GM19238 (cell line): ENCODE data around the gene DOK4.
"Not testable (repeated sequence)": the region's sequence is repeated elsewhere in the genome, so short reads cannot be mapped to it uniquely, and the experiment has no call there.

Experiments used
- DNase-seq: peaks from one replicate; pipeline ENCODE4 v3.0.0; 2011; ENCODE audit warnings: low spot score; ENCODE audit not compliant: insufficient read length

Gene DOK4

DNA sequence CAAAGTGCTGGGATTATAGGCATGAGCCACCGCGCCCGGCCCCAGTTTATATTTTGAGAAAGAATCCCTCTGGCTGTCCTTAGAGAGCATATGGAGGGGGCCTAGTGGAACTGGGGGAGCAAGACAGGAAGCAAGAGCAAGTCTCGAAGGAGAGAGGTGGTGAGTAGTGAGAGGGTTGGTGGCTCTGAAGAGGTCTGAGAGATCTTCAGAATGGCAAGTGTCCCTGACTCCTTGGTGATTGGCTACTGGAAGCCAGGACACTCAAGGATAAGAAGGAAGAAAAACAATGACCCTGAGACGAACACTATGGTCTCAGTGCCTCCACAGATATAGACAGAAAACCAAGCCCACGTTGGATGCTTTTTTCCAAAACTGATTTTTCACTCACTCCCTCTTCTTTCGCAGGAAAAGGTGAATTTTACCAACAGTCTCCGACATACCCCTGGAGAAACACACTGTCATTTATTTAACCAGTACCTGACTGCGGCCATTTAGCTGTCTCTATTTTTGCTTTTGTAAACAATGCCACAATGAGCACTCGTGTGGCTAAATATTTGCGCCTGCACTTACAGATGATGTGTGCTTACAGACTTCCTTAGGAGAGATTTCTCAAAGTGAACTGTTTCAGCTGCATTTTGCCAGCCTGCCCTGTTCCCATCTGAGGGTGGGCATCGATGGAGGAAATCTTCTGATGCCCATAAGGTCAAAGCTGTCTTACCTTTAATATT, 15.9 kb upstream of the DOK4 start:
- DNase-seq, result no peak

DNA sequence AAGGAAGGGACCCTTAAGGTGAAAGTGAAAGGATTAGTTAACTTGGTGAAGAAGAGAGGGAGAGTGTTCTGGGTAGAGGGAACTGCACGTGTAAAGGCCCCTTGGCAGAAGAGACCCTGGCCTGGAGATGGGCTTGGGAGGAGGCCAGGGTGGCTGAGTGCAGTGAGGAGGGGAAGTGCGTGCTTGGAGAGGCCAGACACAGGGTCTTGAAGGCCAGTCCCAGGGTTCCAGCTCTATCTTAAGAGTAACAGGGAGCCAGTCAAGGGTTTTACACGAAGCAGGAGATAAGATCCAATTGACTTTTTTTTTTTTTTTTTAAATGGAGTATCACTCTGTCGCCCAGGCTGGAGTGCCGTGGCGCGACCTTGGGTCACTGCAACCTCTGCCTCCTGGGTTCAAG, 15.2 kb upstream of the DOK4 start:
- no peak for DNase-seq

DNA sequence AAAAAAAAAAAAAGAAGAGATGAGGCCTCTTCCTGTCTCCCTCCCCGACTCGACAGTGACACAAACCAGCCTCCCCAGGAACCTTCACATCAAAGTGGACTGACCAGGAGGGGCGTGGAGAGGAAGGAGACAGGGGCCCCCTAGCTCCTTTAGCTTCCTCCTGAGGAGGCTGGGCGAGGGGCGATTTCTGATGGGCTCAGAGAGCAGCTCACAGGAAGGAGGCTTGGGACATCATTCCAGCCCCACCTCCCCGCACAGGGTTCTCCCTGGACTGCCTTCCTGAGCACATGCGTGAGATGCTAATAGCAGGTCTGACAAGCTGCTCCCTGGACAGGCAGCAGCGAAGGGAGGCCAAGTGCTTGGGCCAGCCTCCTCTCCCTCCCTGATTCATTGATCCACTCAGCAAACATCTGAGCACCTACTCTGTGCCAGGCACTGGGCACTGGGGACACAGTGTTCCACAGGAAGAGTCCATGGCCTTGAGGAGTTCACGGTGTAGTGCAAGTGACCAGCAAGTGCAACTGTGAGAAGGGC, 14.4 kb upstream of the DOK4 start:
- DNase-seq, result no peak

DNA sequence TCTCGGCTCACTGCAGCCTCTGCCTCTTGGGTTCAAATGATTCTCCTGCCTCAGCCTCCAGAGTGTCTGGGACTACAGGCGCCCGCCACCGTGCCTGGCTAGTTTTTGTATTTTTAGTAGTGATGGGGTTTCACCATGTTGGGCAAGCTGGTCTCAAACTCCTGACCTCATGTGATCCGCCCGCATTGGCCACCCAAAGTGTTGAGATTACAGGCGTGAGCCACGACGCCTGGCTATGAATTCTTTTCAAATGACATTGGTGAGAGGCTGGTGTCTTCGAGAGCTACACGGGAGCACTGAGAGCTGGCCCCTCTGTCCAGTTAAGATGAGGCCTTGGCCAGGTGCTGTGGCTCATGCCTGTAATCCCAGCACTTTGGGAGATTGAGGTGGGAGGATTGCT, 13.6 kb upstream of the DOK4 start:
- DNase-seq, result not testable (repeated sequence)

DNA sequence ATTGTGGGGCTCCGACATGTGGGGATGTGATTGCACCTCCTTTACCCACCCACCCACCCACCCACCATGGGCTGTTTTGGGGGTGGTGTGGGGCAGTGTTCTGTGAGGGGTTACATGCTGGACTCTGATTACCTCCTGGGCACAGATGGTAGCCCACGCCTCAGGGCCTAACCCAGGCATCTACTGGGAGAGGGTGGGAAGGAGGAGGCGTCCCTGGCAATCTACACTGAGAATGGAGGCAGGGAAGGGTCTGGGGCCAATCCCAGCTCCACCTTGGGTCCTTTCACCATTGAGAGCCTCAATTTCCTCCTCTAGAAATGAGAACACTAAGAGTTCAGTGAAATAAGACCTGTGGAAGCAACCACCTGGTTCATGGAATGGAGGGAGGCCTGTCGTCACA, 11.7 kb upstream of the DOK4 start:
- no peak for DNase-seq

- no peak for DNase-seq
These were observed 10.8 kb upstream of the DOK4 start for GRCh38 chr16:57497121-57497520.

DNA sequence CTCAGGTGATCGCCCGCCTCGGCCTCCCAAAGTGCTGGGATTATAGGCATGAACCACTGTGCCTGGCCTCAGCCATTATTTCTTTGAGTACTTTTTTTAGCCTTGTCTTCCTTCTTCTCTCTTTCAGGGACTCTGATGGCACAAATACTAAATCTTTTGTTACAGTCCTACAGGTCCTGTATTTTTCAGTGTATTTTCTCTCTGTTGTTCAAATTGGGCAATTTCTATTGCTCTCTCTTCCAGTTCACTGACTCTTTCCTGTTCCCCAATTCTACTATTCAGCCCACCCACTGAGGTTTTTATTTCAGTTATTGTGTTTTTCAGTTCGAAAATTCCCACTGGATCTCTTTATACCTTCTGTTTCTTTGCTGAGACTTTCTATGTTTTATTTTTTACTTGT, 7.5 kb upstream of the DOK4 start:
- no peak for DNase-seq

- no peak for DNase-seq
These were observed 2.9 kb upstream of the DOK4 start for GRCh38 chr16:57489229-57489628.

DNA sequence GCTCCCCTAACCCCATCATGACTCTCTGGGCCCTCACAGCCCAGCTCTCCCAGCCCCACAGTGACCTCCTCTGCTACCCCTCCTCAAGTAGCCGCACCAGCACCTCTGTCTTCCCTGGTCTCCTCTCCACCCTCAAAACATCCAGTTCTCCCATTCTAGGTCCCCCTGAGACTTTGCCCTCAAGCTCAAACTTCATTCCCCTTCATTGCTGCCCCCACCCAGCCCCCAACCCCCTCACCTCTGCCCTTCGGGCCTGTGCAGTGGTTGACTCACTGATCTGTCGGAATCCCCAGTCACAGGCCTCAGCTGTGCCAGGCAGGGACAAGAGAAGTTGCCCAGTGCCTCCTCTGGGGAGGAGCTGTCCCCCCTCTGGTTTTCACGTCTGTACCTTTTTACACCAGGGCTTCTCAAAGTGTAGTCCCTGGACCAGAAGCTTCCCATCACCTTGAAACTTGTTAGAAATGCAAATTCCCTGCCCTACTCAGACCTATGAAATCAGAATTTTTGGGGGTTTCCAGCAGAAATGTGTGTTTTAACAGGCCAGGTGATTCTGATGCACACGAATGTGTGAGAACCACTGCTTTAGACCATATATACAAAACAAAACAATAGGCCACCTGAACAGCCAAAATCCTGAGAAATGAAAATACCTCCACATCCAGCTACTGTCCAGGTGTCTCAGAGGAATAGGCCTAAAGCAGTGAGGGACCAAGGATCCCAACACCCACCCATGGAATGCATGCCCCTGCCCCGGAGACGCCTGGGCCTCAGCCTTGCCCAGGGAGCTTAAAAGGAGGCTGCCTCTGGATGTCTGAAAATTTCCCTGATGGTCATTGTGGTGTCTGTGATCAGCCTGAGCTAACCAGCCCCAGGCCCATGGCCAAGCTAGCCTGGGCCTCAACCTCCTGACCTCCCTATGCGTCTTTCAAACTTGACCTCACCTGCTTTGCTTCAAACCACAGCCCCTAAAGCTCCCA, 853 bp upstream of the DOK4 start:
- no peak for DNase-seq

DNA sequence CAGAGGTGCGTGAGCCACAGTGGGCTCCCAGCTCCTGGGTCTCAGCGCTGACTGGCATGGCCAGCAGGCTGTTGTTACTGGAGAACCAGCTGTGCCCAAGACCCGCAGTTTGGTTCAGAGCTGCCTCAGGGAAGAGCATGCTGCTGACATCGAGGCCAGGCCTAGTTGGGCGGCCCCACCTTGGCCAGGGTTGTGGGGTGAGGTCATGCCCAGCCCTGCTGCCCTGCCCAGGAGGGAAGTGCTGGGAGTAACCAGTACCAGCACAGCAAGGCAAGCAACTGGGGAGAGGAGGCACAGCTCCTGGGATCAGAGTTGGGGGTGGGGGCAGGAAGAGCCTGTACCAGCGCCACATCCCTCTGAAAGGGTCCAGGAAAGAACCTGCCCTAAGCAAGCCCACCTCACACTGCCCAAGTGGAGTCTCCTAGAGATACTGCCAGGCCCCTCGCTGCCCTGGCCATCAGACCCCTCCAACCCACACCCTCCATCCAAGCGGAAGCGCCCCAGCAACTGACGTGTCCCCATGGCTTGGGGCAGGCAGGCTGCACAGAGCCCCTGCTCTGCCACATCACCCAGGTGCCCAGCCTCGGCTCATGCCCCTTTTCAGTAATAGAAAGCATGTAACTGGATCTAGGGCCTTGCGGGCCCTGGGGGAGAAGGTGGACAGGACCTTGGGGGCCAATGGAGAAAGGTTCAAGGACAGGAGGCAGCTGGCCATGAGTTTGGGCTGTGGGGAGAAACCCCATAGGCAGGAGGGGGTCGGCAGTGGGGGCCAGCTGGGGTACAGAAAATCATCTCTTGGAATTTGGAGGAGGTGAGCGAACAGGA, 990 bp downstream of the DOK4 start:
- no peak for DNase-seq

DNA sequence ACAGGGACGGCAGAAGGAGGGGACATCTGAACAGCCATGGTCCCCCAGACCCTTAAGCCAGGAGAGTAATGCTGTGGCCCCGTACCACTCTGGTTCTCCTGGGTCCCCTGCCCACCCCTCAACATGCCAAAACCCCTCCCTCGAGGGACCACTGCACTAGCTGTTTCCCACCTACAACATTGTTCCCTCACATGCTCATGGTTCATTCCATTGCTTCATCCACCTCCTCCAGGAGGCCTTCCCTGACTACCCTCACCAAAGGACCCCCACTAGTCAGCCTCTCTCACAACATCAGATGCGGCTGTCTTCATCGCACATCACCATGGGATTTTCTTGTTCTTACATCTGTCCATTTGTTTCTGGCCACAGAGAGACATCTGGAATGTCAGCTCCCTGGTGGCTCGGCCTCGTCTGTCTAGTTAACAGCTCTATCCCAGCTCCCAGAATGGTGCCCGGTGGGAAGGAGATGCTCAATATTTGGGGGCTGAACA, 1.7 kb downstream of the DOK4 start:
- no peak for DNase-seq

DNA sequence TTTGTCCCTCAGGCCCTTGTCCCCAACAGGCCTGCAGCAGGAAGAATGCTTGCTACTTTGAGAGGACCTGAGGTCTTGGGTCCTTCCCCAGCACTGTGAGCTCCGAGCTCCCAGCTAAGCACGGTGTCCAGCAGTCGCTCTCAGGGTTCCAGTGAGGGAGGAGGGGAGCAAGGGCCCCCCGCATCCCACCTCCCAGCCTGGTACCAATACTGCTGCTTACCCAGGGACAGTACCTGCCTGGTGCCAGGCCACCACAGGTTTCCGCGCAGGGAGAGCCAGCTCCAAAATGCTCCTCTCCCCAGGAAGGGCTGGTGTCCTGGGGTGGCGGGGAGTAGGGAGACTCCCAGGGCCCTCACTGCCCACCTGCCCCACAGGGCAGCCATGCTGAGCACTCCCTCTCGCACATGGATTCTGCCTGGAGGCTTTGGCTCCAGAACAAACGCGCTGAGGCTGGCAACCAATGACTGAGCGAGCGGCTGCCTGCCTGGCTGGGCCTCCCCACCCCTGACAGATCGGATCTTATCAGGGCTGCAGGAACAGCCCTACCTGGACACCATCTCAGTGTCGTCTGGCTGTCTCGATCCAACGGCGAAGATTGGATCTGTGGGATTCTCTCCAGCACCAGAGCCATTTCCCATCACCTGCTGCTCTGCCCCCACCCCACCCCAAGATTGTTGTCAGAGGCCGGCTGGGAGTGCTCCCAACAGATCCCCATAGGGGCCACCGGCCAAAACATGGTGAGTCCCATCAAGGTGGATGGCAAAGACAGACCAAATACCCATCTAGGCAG, 2.4 kb downstream of the DOK4 start:
- no peak for DNase-seq

DNA sequence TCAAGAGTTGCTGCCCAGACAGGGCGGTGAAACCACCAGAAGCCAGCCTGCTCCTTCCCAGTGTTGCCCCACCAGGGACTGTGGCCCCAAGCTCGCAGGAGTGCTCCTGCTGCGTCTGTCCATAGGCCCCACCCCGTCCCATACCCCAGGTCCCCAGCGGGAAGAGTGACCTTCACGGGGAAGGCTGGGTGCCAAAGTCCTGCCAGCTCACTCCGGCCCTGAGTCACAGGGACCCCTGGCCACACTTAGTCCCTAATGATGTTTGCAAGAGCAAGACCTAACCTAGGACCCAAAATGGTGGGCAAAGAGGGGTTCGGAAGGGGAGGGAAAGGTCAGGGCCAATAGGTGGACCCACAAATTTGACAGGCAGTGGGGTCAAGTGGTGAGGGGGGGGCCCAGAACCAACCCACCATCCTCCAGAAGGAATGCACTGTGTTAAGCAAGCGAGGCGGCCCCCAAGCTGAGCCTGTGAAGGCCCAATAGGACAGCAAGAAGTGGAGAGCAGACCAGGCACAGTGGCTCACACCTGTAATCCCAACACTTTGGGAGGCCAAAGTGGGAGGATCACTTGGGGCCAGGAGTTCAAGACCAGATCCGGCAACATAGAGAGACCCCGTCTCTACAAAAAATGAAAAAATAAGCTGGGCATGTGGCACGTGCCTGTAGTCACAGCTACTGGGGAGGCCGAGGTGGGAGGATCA, 3.3 kb downstream of the DOK4 start:
- no peak for DNase-seq

GRCh38 chr16:57481421-57481820, 4.9 kb downstream of the DOK4 start:
- no peak for DNase-seq

GRCh38 chr16:57480754-57481230, 5.5 kb downstream of the DOK4 start:
- DNase-seq, result no peak

- no peak for DNase-seq
These were observed 6.1 kb downstream of the DOK4 start for GRCh38 chr16:57479976-57480753.

DNA sequence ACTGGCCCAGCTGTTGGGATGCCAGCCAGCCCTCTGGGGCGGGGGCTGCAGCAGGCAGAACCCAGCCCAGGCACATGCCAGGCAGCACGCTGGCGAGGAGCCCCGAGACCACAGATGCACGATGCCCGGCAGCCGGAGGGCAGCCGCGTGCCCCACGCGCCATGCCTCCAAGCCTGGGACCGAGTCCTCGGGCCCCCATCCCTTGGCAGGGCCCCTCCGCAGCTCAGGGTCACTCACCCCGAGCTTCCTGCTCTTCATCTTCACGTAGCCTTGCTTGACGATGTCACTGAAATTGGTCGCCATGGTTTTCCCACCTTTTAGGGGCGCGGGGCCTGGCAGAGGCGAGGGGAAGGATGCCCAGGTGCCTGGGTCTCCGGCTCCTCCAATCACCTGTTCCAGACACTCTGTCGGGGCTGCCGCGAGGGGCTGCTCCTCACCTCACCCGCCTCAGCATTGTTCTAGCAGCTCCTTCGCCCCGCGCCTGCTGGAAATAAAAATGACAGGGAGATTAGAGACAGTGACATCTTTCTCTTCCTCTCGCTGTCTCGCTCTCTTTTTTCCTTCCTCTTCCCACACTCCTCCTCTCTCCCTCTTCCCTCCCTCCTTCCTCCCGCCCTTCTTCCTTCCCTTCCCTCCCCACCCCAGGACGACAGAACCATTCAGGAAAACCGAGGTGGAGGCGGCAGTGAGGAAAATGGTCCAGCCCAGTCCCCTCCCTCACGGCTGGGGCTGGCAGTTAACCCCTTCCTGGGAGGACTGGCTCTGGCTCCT, 6.9 kb downstream of the DOK4 start:
- DNase-seq, result no peak
